GM21576 (cell line): ENCODE results near the gene RPL36AL.
"Not testable (repeated sequence)": the region's sequence is repeated elsewhere in the genome, so short reads cannot be mapped to it uniquely, and the experiment has no call there.

Experiments
- ATAC-seq: cut with Tn5 transposase; IDR thresholded peaks from one replicate; pipeline ENCODE4 v1.9.1; 2021; ENCODE audit warnings: mild to moderate bottlenecking, moderate library complexity; ENCODE audit not compliant: unreplicated experiment

RPL36AL gene

DNA sequence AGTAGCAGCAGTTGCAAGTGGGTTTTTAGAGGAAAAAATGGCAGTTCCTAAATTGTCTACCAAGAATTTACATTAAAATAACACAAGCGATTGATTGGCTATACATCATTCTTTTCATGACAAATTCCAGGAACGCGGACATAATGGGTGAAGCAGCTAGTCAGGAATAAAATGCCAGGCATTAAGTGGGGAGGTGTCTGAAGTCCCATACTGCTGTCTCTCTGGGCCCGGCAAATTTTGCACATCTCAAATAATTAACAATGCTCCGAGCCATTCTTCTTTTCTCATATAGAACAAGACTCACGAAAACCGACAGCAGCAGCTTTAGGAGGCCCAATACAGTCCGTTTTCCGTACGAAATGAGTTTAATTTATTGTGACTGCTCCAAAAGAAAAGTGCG is 696 bp downstream of the RPL36AL start:
- ATAC-seq: no peak

DNA sequence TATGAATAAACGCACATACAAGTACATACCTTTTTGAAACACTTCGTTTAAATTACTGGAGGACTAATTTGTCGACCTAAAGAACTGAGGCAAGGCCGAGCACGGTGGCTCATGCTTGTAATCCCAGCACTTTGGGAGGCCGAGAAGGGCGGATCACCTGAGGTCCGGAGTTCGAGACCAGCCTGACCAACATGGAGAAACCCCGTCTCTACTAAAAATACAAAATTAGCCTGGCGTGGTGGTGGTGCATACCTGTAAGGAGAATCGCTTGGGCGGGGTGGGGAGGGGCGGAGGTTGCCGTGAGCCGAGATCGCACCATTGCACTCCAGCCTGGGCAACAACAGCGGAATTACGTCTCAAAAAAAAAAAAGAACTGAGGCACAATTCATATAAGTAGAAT is 1.2 kb downstream of the RPL36AL start:
- ATAC-seq: not testable (repeated sequence)

DNA sequence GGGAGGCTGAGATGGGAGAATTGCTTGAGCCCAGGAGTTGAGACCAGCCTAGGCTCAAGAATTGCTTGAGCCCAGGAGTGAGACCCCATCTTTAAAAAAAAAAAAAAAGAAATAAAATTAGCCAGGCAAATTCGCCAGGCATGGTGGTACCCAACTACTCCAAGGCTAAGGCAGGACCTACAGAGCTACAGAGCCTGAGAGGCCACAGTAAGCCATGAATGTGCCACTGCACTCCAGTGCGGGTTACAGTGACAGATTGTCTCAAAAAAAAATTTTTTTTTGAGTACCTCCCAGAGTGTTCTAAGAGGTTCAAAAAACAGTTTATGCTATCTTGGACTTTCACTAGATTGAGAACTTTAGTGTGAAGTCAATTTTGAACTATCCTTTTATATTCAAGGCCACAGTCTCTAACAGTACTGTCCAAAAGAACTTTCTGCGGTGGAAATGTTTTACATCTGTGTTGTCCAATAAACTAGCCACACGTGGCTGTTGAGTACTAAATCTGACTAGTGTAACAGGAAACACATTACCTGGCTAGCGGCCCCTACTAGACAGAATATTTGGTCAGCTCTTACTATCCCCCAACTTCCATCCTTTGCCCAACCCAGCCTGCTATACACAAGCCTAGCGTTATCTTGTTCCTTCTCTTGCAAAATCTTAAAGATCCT is 2.4 kb downstream of the RPL36AL start:
- no peak for ATAC-seq

DNA sequence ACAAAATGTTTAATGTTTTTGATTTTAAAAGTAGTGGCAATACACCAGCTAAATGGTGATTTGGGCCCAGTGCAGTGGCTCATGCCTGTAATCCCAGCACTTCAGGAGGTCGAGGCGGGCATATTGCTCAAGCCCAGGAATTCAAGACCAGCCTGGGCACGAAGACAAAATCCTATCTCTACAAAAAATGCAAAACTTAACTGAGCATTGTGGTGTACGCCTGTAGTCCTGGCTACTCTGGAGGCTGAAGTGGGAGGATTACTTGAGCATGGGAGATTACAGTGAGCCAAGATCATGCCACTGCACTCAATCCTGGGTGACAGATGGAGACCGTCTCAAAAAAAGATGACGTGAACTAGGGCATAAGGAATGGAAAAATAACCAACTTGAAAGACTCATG is 4.7 kb downstream of the RPL36AL start:
- ATAC-seq: no peak

DNA sequence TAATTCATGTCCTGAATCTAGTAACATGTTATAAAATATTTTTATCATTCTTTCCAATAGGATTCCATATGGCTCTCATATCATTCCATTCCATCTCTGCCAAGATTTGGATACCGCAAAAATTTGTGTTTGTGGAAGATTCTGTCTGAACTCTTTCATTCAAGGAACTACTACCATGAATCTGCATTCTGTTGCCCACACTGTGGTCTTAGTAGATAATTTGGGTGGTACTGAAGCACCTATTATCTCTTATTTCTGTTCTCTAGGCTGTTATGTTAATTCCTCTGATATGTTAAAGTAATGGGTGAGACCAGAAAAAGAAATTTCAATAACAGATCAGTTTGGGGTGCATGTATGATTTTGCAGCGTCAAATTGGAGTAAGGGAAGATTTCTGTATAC is 6.2 kb downstream of the RPL36AL start:
- no peak for ATAC-seq

DNA sequence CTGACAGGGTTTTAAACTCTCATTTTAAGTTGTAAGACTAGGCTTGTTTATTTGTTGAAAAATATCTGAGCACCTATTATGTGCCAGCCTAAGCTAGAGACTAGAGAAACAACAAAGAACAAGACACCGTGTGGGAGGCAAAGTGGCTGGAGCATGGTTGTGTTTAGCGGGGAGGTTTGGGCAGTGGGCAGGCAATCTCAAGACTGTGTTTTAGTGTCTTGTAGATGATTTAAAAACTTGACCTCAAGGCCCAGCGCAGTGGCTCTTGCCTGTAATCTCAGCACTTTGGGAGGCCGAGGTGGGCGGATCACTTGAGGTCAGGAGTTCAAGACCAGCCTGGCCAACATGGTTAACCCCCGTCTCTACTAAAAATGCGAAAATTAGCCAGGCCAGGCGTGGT is 7.8 kb downstream of the RPL36AL start:
- ATAC-seq: no peak

DNA sequence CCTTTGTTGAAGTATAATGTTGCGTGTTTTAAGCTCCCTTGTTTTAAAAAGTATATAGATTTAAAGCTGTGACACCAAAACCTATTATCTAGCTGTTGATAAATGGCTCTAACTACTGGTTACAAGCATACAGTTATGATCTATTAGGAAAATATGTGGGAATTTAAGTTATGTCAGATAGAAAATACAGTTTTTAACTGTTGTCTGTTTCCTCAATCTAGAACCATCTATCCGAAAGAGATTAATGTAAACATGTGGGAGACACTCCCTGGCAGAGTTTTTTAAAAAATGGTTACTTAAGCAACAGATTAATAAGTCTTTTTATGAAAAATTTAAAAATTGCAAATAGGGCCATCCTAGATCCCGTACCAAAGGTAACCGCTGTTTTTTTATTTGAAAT is 8.2 kb downstream of the RPL36AL start:
- no peak for ATAC-seq

DNA sequence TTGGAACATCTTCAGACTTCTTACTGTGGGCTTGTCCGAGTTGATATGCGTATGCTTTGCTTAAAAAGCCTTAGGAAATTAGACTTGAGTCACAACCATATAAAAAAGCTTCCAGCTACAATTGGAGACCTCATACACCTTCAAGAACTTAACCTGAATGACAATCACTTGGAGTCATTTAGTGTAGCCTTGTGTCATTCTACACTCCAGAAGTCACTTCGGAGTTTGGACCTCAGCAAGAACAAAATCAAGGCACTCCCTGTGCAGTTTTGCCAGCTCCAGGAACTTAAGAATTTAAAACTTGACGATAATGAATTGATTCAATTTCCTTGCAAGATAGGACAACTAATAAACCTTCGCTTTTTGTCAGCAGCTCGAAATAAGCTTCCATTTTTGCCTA is 12.8 kb downstream of the RPL36AL start:
- no peak for ATAC-seq

DNA sequence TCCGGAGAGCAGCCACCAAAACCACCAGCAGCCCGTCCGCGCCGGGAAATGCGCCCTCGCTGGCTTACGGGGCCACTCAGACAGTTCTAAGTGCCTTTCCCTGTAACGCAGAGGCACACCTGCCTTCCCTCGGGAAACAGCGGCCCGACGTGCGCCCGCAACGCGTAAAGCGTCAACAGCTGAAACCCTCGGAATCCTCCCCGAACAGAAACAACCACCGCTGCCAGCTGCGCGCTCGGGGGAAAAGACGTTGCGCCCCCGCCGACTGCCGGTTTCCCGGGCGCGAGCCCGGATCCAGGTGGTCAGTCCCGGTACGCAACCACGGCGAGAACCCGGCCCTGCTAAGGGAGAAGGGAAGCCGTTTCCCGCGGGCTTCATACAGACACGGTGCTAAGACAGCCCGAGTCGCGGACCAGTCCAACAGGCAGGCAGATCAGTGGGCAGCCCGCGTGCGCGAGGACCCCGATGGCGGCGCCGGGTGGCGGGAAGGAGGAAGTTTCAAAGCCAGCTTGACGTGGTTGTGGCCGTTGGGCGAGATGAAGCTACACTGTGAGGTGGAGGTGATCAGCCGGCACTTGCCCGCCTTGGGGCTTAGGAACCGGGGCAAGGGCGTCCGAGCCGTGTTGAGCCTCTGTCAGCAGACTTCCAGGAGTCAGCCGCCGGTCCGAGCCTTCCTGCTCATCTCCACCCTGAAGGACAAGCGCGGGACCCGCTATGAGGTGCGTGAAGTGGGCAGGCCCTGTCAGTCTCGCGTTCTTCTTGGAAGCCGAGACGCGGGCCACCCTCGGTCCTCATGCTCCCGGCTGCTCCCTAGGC is 21.7 kb downstream of the RPL36AL start, which contains the start of gene LRR1:
TSS of gene LRR1 (plus strand) at position 456 of the 816 bp plus-strand sequence. CDS start at position 537, 81 bp downstream.
- ATAC-seq: peak; percentile 34

DNA sequence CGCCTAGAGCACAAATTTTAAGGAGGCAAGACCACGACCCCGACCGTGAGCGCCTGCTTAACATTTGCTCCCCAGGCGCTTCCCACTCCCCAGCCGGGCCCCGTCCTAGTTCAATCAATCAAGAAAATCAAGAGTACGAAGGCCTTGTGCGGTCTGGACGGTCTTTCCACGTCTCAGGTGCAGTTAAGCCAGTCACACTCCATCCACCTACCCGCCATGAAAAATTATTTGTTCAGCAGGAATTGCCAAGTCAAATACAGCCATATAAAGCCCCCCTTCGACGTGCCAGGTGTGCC is 22.3 kb downstream of the RPL36AL start:
- no peak for ATAC-seq

DNA sequence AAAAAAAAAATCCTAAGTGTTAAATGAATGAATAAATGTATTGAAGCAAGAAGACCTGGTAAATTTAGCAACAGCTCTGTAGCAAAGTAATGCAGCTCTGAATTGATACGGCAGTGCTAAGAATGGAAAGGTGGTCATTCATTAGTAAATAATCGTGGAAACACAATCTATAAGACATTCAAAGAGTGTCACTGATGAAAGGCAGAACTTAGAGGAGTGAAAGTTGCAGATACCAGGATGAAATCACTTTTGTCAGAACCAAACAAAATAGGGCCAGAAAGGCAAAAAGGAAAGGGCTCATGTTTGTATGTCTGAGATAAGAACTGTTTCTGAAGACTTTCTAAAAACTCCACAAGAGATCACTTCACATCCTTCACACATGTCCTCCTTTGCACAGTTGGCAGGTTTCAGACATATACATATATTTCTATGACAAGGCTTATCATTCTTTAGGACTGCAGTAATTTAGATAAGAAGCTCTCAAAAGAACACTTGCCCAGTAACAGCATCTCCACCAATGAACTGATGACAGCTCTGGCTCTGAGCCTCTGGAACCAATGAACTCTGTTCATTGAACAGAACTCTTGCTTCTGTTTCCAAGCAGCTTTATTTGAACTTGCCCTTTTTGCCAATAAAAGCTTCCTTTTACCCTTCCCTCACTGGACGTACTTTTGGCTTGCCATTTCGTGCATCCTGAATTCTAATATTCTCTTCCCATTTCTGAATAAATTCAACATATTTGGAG is 25.9 kb downstream of the RPL36AL start:
- ATAC-seq: no peak

DNA sequence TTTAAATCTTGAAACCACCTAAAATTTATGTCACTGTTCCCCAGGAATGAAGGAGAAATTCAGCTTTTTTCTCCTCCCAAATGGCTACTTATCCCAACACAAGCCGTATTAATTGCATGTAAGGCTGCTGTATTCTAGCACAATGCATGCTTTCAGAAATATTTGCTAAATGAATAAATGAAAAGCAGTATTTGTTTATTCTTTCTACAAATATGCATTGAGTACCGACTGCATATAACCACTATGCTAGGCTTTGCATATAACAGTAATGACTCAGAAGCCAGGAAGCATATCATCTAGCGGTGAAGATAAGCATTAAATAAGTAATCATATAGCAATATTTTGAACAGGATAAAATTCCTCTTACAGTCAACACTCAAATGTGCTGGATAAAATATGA is 27.4 kb downstream of the RPL36AL start:
- no peak for ATAC-seq

DNA sequence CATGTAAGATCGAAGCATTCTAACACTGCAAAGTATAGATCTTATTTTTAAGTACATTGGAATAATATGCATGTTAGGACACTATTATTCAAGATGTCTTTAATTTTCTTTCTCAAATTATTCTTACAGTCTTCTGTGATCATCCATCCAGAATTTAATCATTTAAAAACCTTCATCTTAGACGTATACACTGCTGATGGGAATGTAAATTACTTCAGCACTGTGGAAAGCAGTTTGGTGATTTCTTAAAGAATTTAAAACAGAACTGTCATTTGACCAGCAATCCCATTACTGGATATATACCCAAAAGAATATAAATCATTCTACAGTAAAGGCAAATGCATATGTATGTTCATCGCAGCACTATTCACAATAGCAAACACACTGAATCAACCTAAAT is 31.0 kb downstream of the RPL36AL start:
- ATAC-seq: no peak

DNA sequence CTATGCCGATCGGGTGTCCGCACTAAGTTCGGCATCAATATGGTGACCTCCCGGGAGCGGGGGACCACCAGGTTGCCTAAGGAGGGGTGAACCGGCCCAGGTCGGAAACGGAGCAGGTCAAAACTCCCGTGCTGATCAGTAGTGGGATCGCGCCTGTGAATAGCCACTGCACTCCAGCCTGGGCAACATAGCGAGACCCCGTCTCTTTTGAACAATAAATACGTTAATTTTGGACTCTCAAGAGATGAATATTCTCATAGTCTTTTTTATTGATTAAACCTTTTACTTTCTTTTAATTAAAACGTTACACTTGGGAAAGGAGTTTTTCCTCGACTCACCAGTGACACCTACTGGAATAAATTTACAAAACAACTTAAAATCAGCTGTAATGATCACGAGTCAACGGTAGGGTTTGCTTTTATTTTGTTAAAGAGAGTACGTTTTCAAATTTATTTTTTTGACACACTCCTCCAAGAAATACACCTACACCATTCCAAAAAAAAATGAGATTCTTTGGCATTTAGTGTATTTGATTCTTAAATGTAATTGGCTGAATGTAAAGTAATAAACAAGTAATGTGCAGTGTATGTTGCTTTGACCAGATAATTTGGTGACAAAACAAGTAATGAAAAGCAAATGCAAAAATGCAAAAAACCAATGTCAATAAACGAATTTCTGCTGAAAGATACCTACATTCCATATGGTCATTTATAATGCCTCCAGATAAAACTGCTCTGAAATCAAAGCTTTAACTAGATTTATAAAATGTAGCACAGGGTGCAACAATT is 33.6 kb downstream of the RPL36AL start:
- peak; percentile 31 for ATAC-seq

DNA sequence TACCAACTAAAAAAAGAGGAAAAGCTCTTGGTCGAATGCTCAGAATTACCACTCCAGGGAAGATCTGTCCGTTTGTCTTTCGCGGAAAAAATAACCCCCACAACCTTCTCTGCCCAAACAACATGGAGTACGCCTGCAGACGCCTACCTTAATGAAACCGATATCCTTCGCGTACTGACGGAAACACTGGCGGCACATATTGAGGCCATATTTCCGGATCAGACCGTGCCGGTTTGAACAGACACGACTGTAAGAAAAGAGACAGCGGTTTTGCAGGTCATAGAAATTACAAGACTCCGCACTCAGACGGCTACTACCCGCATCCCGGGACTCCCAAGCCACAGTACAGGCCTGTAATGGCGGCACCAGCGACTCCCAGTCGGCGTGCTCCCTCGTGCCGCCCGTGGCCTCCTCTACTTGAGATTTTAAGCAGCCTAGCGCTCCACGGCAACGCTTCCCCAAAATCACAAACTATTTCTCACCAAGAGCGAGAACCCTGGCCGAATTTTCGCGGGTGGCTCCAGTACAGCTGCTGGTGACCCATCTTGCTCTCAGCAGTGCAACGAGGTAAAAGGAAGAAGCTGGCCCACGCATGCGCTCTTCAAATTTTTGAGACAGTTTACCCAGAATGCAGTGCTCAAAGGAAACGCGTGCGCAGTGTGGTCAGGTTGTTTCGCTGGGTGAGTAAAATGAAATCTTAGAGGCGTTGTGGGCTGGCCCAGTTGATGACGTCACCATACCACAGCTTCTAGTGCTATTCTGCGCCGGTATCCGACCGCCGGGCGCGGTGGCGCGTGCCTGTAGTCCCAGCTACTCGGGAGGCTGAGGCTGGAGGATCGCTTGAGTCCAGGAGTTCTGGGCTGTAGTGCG is 34.4 kb downstream of the RPL36AL start, which contains the start of gene RPS29:
TSS of gene RPS29 (minus strand) at position 578 of the 870 bp plus-strand sequence. CDS start at position 544, 34 bp downstream.
- peak; percentile 90 for ATAC-seq

DNA sequence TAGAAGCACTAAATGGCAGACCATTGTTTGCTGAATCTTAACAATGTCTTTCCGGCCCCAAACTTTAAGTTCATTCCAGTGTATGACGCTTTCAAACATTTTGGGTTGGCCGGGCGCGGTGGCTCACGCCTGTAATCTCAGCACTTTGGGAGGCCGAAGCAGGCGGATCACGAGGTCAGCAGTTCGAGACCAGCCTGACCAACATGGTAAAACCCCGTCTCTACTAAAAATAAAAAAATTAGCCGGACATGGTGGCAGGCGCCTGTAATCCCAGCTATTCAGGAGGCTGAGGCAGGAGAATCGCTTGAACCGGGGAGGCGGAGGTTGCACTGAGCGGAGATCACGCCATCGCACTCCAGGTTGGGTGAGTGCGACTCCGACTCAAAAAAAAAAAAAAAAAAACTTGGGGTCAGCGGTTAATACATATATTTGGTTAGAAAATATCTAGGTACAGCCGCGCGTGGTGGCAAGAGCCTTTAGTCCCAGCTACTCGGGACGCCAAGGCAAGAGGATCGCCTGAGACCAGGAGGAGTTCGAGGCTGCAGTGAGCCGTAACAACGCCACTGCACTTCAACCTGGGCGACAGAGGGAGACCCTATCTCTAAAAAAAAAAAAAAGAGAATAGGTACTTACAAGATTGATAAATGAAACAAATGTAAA is 35.3 kb downstream of the RPL36AL start:
- not testable (repeated sequence) for ATAC-seq

DNA sequence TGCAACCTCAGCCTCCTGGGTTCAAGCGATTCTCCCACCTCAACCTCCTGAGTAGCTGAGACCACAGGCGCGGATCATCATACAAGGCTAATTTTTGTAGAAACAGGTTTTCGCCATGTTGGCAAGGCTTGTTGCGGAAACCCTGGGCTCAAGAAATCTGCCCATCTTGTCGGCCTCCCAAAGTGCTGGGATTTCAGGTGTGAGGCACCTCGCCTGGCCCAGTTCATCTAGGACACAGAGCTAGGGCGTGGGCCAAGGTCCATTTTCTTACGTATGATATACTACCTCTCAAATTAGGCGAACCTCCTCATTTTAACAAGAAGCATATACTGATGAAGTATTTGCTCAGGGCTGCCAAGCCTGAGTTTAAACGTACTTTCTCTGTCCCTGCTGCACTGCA is 36.4 kb downstream of the RPL36AL start:
- ATAC-seq: no peak

DNA sequence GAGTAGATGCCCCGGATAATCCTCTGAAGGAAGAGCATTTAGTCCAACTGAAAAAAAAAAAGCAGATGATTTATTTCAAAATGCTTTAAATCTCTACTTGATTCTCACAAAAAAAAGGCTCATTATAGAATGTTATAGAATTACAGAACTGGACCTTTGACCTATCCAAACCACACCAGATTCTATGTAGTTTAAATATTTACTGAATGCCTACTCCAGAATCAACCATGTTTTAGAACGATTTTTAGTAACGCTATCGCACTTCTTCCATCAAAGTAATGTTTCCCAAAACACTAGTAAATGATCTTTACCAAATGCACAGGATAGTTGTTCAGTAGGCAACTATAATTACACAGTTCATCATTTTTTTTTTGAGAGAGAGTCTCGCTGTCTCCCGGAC is 36.8 kb downstream of the RPL36AL start:
- no peak for ATAC-seq
